TTC549 (cell line): ENCODE results near the gene RPS10.
A peak's percentile ranks its signal among the peaks of the same experiment; 100 is the strongest.
"Not testable (repeated sequence)": the region's sequence is repeated elsewhere in the genome, so short reads cannot be mapped to it uniquely, and the experiment has no call there.

Experiments
- FAIRE-seq: peaks from 2 replicates; lab custom pipeline; 2012; peaks lifted over from hg19 to GRCh38; lab: Jason Lieb, UNC

Gene RPS10

GRCh38 chr6:34447386-34447785 is 21.5 kb upstream of the RPS10 start:
- no peak for FAIRE-seq

GRCh38 chr6:34445313-34445860 is 19.5 kb upstream of the RPS10 start:
- FAIRE-seq, result no peak

- FAIRE-seq, result no peak
Observed at GRCh38 chr6:34441526-34441925, 15.7 kb upstream of the RPS10 start.

GRCh38 chr6:34439442-34439841 is 13.6 kb upstream of the RPS10 start:
- FAIRE-seq, result no peak

- FAIRE-seq, result no peak
Observed at GRCh38 chr6:34438705-34439104, 12.8 kb upstream of the RPS10 start.

GRCh38 chr6:34437644-34437970 is 11.7 kb upstream of the RPS10 start:
- FAIRE-seq, result no peak

GRCh38 chr6:34436803-34437643 is 11.2 kb upstream of the RPS10 start:
- no peak for FAIRE-seq

- FAIRE-seq, result no peak
Observed at GRCh38 chr6:34435916-34436315, 10.0 kb upstream of the RPS10 start.

- no peak for FAIRE-seq
Observed at GRCh38 chr6:34425132-34425497, 754 bp downstream of the RPS10 start.

GRCh38 chr6:34424200-34425131 is 1.4 kb downstream of the RPS10 start:
- no peak for FAIRE-seq

GRCh38 chr6:34423254-34423653 is 2.6 kb downstream of the RPS10 start:
- no peak for FAIRE-seq

GRCh38 chr6:34418367-34418766 is 7.5 kb downstream of the RPS10 start:
- FAIRE-seq, result no peak

GRCh38 chr6:34416877-34417371 is 8.9 kb downstream of the RPS10 start:
- FAIRE-seq, result no peak

- FAIRE-seq, result peak; percentile 80
Observed at GRCh38 chr6:34414999-34415858, 10.6 kb downstream of the RPS10 start.

- FAIRE-seq, result no peak
Observed at GRCh38 chr6:34412643-34413214, 13.1 kb downstream of the RPS10 start.

- no peak for FAIRE-seq
Observed at GRCh38 chr6:34412016-34412415, 13.9 kb downstream of the RPS10 start.

- FAIRE-seq, result not testable (repeated sequence)
Observed at GRCh38 chr6:34407915-34408314, 18.0 kb downstream of the RPS10 start.

GRCh38 chr6:34396518-34396917 is 29.4 kb downstream of the RPS10 start:
- FAIRE-seq, result no peak

- no peak for FAIRE-seq
Observed at GRCh38 chr6:34393966-34394305, 31.9 kb downstream of the RPS10 start.

GRCh38 chr6:34393191-34393965 is 32.5 kb downstream of the RPS10 start:
- no peak for FAIRE-seq
